Measurements from ENCODE around the gene PCP4L1. TPM values are rescaled to one million over a fixed set of nuclear protein-coding genes. Genes with fewer than 3 reads are reported as not detected.

Gene PCP4L1
- total RNA-seq, 1 experiment from 2014 or later: 0.83 TPM

GRCh38 chr1:161266836-161267235, 8.3 kb downstream of the PCP4L1 start:
- Histone ChIP-seq H3K27me3 (ENCODE audit: insufficient read depth, low read length) (no peaks in the 10 kb centered on the region), H3K9me3 (ENCODE audit: control insufficient read depth, low read depth, low read length) (no peaks in the 10 kb centered on the region), H3T11ph (ENCODE audit: low read length) (no peak overlapping the region), H3K27ac (ENCODE audit: insufficient read length, low read depth, low read length) (no peak overlapping the region), H2BK120ac (ENCODE audit: low read depth, low read length, poor library complexity, severe bottlenecking) (no peak overlapping the region), H3K4me2 (ENCODE audit: insufficient read depth, insufficient read length, low read length) (no peak overlapping the region), H4K91ac (ENCODE audit: insufficient read length, low read depth, low read length) (no peak overlapping the region), H3K4me1 (ENCODE audit: insufficient read depth, low read length) (no peaks in the 10 kb centered on the region), H2AFZ (ENCODE audit: low read length) (no peak overlapping the region), H2BK20ac (ENCODE audit: low read depth, low read length, poor library complexity, severe bottlenecking) (no peak overlapping the region), H2BK5ac (ENCODE audit: insufficient read length, low read length) (no peak overlapping the region), H2BK15ac (ENCODE audit: low read depth, low read length) (no peak overlapping the region), H3K9ac (ENCODE audit: extremely low read depth, insufficient read length, low read length) (no peak overlapping the region), H3K4ac (ENCODE audit: low read depth, low read length) (no peak overlapping the region), H3K56ac (ENCODE audit: insufficient read length, low read depth, low read length) (no peak overlapping the region), H3K23ac (ENCODE audit: insufficient read length, low read depth, low read length) (no peak overlapping the region), H2BK12ac (ENCODE audit: insufficient read length, low read depth, low read length) (no peak overlapping the region), H3K18ac (ENCODE audit: insufficient read length, low read depth, low read length) (no peak overlapping the region), H4K20me1 (ENCODE audit: control insufficient read depth, insufficient read depth, insufficient read length) (no peaks in the 10 kb centered on the region), H2AK5ac (ENCODE audit: insufficient read length, low read length) (no peak overlapping the region), H3K14ac (ENCODE audit: insufficient read depth, low read length) (no peak overlapping the region), H3K79me1 (ENCODE audit: insufficient read depth, low read depth, low read length, poor library complexity, severe bottlenecking) (no peaks in the 10 kb centered on the region), H4K5ac (ENCODE audit: insufficient read length, low read depth, low read length) (no peak overlapping the region), H4K8ac (replicated peaks; ENCODE audit: insufficient read length, low read depth, low read length) (no peak overlapping the region), H3K79me2 (ENCODE audit: insufficient read depth, low read length) (no peaks in the 10 kb centered on the region), H3K23me2 (ENCODE audit: insufficient read length, low read depth, low read length, poor library complexity, severe bottlenecking) (no peaks in the 10 kb centered on the region)
- no peak for TF ChIP-seq CTCF (conservative IDR thresholded peaks at IDR 0.05)
- no peaks in the 10 kb centered on the region for H3K9me3 Mint-ChIP-seq
- H3K27me3 Mint-ChIP-seq (ENCODE audit: low read depth): peaks cover 14% of the 10 kb centered on the region
- no peaks in the 10 kb centered on the region for H3K36me3 Mint-ChIP-seq (ENCODE audit: insufficient read depth in 1 of 3, low read depth in 3 of 3)
- DNase-seq: no peak
- WGBS (ENCODE audit: extremely low coverage, insufficient read length, low lambda C conversion rate): no CpG with 5 or more reads among the region's 2 CpGs
- no peak overlapping the region for H3K4me3 Mint-ChIP-seq
- H3K27ac Mint-ChIP-seq: peak overlapping the region in 1 of 3 experiments; percentile 70; a peak in 1 of 7 replicates
- peaks cover 14 to 15% of the 10 kb centered on the region in 2 experiments for H3K4me1 Mint-ChIP-seq
